B cell (primary cell): Measurements from ENCODE around the gene PCSK7. TPM values are rescaled to one million over a fixed set of nuclear protein-coding genes. Genes with fewer than 3 reads are reported as not detected.

ENCODE experiments used
- ATAC-seq: fragments of 200-7000 bp; cut with Tn5 transposase; one replicate; pipeline ENCODE4 v1.10.0; 2021; ENCODE audit warnings: low read depth, mild to moderate bottlenecking, moderate number of reproducible peaks, moderate library complexity
- CTCF ChIA-PET: fragments of 350-600 bp; sonication (Branson Sonifier 250); formaldehyde crosslinking; loops from one replicate; lab custom pipeline; 2021; ENCODE audit warnings: antibody characterized with exemption, inconsistent platforms; lab: Charles Lee
- POLR2A ChIA-PET: fragments of 350-600 bp; sonication (Branson Sonifier 250); formaldehyde crosslinking; loops from one replicate; lab custom pipeline; 2021; ENCODE audit warnings: antibody characterized with exemption; lab: Charles Lee
- DNase-seq: peaks from one replicate; pipeline ENCODE4 v3.0.0; 2013
- H2AFZ ChIP-seq: 2 replicates; pipeline ENCODE4 v1.6.1; 2012; ENCODE audit warnings: mild to moderate bottlenecking, low read depth, low read length; ENCODE audit not compliant: insufficient read depth, poor library complexity, severe bottlenecking
- H3K27ac ChIP-seq, 2 donors: 1 replicate in 1 of 2; 2 replicates in 1 of 2; pipeline ENCODE4 v1.5.1; 2012 to 2013; ENCODE audit warnings: low read length in 2 of 2, mild to moderate bottlenecking in 2 of 2, moderate library complexity in 1 of 2
- H3K27me3 ChIP-seq, 4 experiments: fragments of 200-600 bp in 1 of 4; sonication (generic) in 1 of 4; replicated peaks in 1 of 4; 1 replicate in 2 of 4; 2 replicates in 2 of 4; pipeline versions ENCODE4 v1.6.1 to v1.7.0; 2013 to 2016; ENCODE audit warnings: low read length in 3 of 4, mild to moderate bottlenecking in 2 of 4, mixed read lengths in 1 of 4, moderate library complexity in 1 of 4; ENCODE audit not compliant: insufficient read depth in 4 of 4, control insufficient read depth in 3 of 4; ENCODE audit errors: control extremely low read depth in 1 of 4
- H3K36me3 ChIP-seq, 2 experiments: replicated peaks in 1 of 2; 1 replicate in 1 of 2; 2 replicates in 1 of 2; pipeline versions ENCODE4 v1.6.1 to v1.7.1; 2013; ENCODE audit warnings: low read length in 1 of 2; ENCODE audit not compliant: insufficient read depth in 2 of 2, control insufficient read depth in 1 of 2; ENCODE audit errors: control extremely low read depth in 1 of 2, extremely low read depth in 1 of 2
- H3K4me1 ChIP-seq, 2 donors: fragments of 200-600 bp in 1 of 2; sonication (generic) in 1 of 2; 1 replicate in 1 of 2; 2 replicates in 1 of 2; pipeline versions ENCODE4 v1.5.1 to v1.6.1; 2013 to 2017; ENCODE audit warnings: low read length in 2 of 2; ENCODE audit not compliant: control insufficient read depth in 2 of 2, insufficient read depth in 2 of 2
- H3K4me2 ChIP-seq: replicated peaks from 2 replicates; pipeline ENCODE3; 2012; ENCODE audit warnings: mild to moderate bottlenecking, low read depth, low read length; ENCODE audit not compliant: poor library complexity, severe bottlenecking
- H3K4me3 ChIP-seq, 5 experiments: fragments of 200-600 bp in 1 of 5; sonication (generic) in 1 of 5; 1 replicate in 3 of 5; 2 replicates in 2 of 5; pipeline versions ENCODE4 v1.5.1 to v1.7.0; 2011 to 2016; ENCODE audit warnings: low read length in 4 of 5, mild to moderate bottlenecking in 4 of 5, low read depth in 2 of 5, control low read depth in 1 of 5, moderate library complexity in 1 of 5; ENCODE audit not compliant: insufficient read depth in 1 of 5; ENCODE audit errors: control extremely low read depth in 1 of 5, extremely low read depth in 1 of 5
- H3K79me2 ChIP-seq: fragments of 200-600 bp; sonication (generic); one replicate; pipeline ENCODE4 v1.6.0; 2016; ENCODE audit warnings: low read length; ENCODE audit not compliant: control insufficient read depth, insufficient read depth
- H3K9ac ChIP-seq: fragments of 200-600 bp; sonication (generic); 2 replicates; pipeline ENCODE4 v1.6.1; 2017; ENCODE audit warnings: mild to moderate bottlenecking, low read length, moderate library complexity
- H3K9me3 ChIP-seq, 3 donors: one replicate each; pipeline versions ENCODE4 v1.6.1 to v1.7.1; 2013; ENCODE audit warnings: low read length in 2 of 3; ENCODE audit not compliant: control insufficient read depth in 2 of 3, insufficient read depth in 1 of 3; ENCODE audit errors: control extremely low read depth in 1 of 3
- H4K20me1 ChIP-seq: 2 replicates; pipeline ENCODE4 v1.6.0; 2012; ENCODE audit warnings: mild to moderate bottlenecking, low read length; ENCODE audit not compliant: insufficient read depth, control insufficient read depth, poor library complexity, severe bottlenecking
- H3K27ac Mint-ChIP-seq: one replicate; pipeline ENCODE4 v1.8.0; 2021; ENCODE audit warnings: mixed read lengths
- H3K27me3 Mint-ChIP-seq: one replicate; pipeline ENCODE4 v1.8.0; 2021; ENCODE audit warnings: mixed read lengths
- H3K4me1 Mint-ChIP-seq: one replicate; pipeline ENCODE4 v1.8.0; 2021; ENCODE audit warnings: mixed read lengths
- H3K4me3 Mint-ChIP-seq: one replicate; pipeline ENCODE4 v1.8.0; 2021; ENCODE audit warnings: mixed read lengths
- H3K9me3 Mint-ChIP-seq: one replicate; pipeline ENCODE4 v1.8.0; 2022; ENCODE audit warnings: mixed read lengths; ENCODE audit not compliant: insufficient read depth
- CTCF ChIP-seq: fragments of 200-600 bp; IDR thresholded peaks from one replicate; pipeline ENCODE4 v1.8.0; 2022; ENCODE audit warnings: antibody characterized with exemption, mild to moderate bottlenecking
- EZH2 ChIP-seq: IDR thresholded peaks from 2 replicates; pipeline ENCODE4 v1.6.1; 2012; ENCODE audit warnings: borderline replicate concordance, low read depth, mild to moderate bottlenecking, moderate library complexity, low read length; ENCODE audit not compliant: insufficient read depth, poor library complexity, severe bottlenecking
- WGBS: methylation state at CpG from one replicate; pipeline ENCODE4 v1.1.5; 2013; ENCODE audit warnings: missing lambda C conversion rate; ENCODE audit not compliant: insufficient coverage; 5-methylcytosine and 5-hydroxymethylcytosine counted together
- intact Hi-C: fragments of 100-400 bp; cut with micrococcal nuclease; formaldehyde crosslinking; loops from one replicate; pipeline ENCODE4 v1.10.0; 2022
- polyA plus RNA-seq: library from polyadenylated mRNA; depleted of rRNA; stranded (reverse); fragments of >200 nt; gene quantifications from 2 replicates; pipeline ENCODE4 v1.2.3, GENCODE V29; 2012
- total RNA-seq, 2 donors: library from RNA; stranded (reverse); fragments of 120-200 nt in 1 of 2; gene quantifications; 1 replicate in 1 of 2; 2 replicates in 1 of 2; pipeline versions ENCODE4 v1.2.3 to v1.2.4, GENCODE V29; 2013 to 2022

The PCSK7 gene
- total and polyA plus RNA-seq, 2 donors (not counting 1 experiment from before 2014, with no cell fraction given): 203 to 283 TPM

GRCh38 chr11:117271208-117271607 is 39.3 kb upstream of the PCSK7 start:
- H3K4me1 Mint-ChIP-seq: peaks cover 3% of the 10 kb centered on the region
- Histone ChIP-seq H3K9me3 (no peaks in the 10 kb centered on the region), H4K20me1 (no peaks in the 10 kb centered on the region), H3K4me2 (no peak overlapping the region), H3K36me3 (peaks cover 0 to 21% of the 10 kb centered on the region in 2 experiments), H2AFZ (no peak overlapping the region), H3K79me2 (no peaks in the 10 kb centered on the region), H3K27me3 (no peaks in the 10 kb centered on the region), H3K4me3 (no peak overlapping the region), H3K27ac (no peak overlapping the region), H3K4me1 (no peaks in the 10 kb centered on the region), H3K9ac (no peak overlapping the region)
- TF ChIP-seq CTCF: no peak
- TF ChIP-seq EZH2: no peak
- POLR2A ChIA-PET: no interaction called here
- no peaks in the 10 kb centered on the region for H3K27me3 Mint-ChIP-seq
- ATAC-seq: no peak
- H3K4me3 Mint-ChIP-seq: no peak overlapping the region
- H3K27ac Mint-ChIP-seq: no peak overlapping the region
- intact Hi-C loops: no loop called here
- no peaks in the 10 kb centered on the region for H3K9me3 Mint-ChIP-seq
- CTCF ChIA-PET: interaction anchor here (1.3 kb wide), 1 partner anchor 13 kb away, joined by 5 read pairs; no protein-coding TSS in a partner anchor
- no peak for DNase-seq
- 95% methylated on average over 3 of the region's 4 CpGs for WGBS

- no peaks in the 10 kb centered on the region for H3K79me2 ChIP-seq
- ATAC-seq: no peak
- H3K4me3 ChIP-seq: no peak overlapping the region
- Mint-ChIP-seq H3K4me3 (no peak overlapping the region), H3K4me1 (peaks cover 1% of the 10 kb centered on the region), H3K27me3 (no peaks in the 10 kb centered on the region), H3K9me3 (no peaks in the 10 kb centered on the region), H3K27ac (no peak overlapping the region)
- WGBS: no CpG with 5 or more reads among the region's 2 CpGs
- ChIA-PET POLR2A (no interaction called here), CTCF (no interaction called here)
- peaks cover 0 to 15% of the 10 kb centered on the region in 2 experiments for H3K36me3 ChIP-seq
- H3K27me3 ChIP-seq: no peaks in the 10 kb centered on the region
- no peak overlapping the region for H3K9ac ChIP-seq
- no peak overlapping the region for H3K27ac ChIP-seq
- DNase-seq: no peak
- intact Hi-C loops: no loop called here
- H3K4me1 ChIP-seq: no peaks in the 10 kb centered on the region
- H3K9me3 ChIP-seq: no peaks in the 10 kb centered on the region
- no peak overlapping the region for H2AFZ ChIP-seq
- no peak for TF ChIP-seq EZH2
- no peak for TF ChIP-seq CTCF
- no peak overlapping the region for H3K4me2 ChIP-seq
- H4K20me1 ChIP-seq: no peaks in the 10 kb centered on the region
Measured at GRCh38 chr11:117269856-117270255, 38.0 kb upstream of the PCSK7 start.
